HL-60 (cell line): Measurements from ENCODE around the gene TIMM44.

Experiments used
- GABPA ChIP-seq: IDR thresholded peaks from 2 replicates; pipeline ENCODE4 v1.6.1; 2012; ENCODE audit warnings: low read depth
- POLR2AphosphoS5 ChIP-seq: IDR thresholded peaks from 2 replicates; pipeline ENCODE4 v1.6.1; 2012; ENCODE audit warnings: low read depth
- REST ChIP-seq: IDR thresholded peaks from 2 replicates; pipeline ENCODE4 v1.6.1; 2012; ENCODE audit warnings: low read depth; ENCODE audit not compliant: insufficient replicate concordance
- SPI1 ChIP-seq: IDR thresholded peaks from 2 replicates; pipeline ENCODE4 v1.6.1; 2012; ENCODE audit warnings: low read depth, mild to moderate bottlenecking, borderline replicate concordance
- TF ChIP-seq, protein P1 (sequence below): IDR thresholded peaks from one replicate; pipeline ENCODE4 v1.5.1; 2011; ENCODE audit warnings: low read length, control low read depth, inconsistent platforms; ENCODE audit not compliant: insufficient read depth

DNA sequence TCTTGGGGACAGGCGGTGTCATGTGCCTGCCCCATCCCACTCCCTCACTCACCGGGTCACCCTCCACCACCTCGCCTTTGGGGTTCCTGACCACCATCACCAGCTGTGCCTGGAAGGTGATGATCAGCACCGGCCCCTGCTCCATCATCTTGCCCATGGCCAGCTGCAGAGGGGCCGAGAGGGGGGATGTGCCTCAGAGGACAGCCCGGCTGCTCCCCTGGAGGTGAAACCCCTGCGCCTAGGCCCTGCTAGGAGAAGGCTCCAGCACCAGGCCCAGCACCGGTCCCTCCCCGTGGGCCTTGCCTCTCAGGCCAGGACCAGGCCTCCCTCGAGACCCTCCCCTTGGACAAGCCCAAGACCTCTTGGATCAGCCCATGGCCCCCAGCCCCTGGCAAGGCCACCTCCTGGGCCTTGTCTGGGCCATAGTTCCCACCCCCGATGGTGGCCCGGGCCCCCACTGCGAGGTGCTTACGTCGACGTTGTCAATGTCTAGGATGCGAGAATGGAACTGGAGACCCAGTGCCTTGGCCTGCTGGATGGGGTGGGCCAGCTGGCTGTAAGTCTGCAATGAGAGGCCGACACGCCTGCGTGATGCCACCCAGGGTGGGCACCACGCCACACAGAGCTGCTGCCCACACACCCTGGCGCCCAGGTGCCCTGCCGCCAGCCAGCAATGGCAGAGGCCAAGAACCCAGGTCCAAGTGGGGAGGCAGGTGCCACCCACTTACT lies 15.7 kb downstream of the TIMM44 start:
- TF ChIP-seq, protein P1, sequence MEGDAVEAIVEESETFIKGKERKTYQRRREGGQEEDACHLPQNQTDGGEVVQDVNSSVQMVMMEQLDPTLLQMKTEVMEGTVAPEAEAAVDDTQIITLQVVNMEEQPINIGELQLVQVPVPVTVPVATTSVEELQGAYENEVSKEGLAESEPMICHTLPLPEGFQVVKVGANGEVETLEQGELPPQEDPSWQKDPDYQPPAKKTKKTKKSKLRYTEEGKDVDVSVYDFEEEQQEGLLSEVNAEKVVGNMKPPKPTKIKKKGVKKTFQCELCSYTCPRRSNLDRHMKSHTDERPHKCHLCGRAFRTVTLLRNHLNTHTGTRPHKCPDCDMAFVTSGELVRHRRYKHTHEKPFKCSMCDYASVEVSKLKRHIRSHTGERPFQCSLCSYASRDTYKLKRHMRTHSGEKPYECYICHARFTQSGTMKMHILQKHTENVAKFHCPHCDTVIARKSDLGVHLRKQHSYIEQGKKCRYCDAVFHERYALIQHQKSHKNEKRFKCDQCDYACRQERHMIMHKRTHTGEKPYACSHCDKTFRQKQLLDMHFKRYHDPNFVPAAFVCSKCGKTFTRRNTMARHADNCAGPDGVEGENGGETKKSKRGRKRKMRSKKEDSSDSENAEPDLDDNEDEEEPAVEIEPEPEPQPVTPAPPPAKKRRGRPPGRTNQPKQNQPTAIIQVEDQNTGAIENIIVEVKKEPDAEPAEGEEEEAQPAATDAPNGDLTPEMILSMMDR = no peak
- peak; percentile 25; the same call in 1 of the 2 replicates for TF ChIP-seq POLR2AphosphoS5
- TF ChIP-seq REST = no peak
- TF ChIP-seq GABPA = no peak
- TF ChIP-seq SPI1 = no peak
